Activated CD4-positive, alpha-beta T cell treated with anti-CD3 and anti-CD28 coated beads for 1 hour (primary cell): Measurements from ENCODE around the gene MGAT3.
"Not testable (repeated sequence)": the region's sequence is repeated elsewhere in the genome, so short reads cannot be mapped to it uniquely, and the experiment has no call there.

Experiments
- DNase-seq: peaks from one replicate; pipeline ENCODE4 v3.0.0-alpha.2; 2020

MGAT3 gene, protein sequence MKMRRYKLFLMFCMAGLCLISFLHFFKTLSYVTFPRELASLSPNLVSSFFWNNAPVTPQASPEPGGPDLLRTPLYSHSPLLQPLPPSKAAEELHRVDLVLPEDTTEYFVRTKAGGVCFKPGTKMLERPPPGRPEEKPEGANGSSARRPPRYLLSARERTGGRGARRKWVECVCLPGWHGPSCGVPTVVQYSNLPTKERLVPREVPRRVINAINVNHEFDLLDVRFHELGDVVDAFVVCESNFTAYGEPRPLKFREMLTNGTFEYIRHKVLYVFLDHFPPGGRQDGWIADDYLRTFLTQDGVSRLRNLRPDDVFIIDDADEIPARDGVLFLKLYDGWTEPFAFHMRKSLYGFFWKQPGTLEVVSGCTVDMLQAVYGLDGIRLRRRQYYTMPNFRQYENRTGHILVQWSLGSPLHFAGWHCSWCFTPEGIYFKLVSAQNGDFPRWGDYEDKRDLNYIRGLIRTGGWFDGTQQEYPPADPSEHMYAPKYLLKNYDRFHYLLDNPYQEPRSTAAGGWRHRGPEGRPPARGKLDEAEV

DNA sequence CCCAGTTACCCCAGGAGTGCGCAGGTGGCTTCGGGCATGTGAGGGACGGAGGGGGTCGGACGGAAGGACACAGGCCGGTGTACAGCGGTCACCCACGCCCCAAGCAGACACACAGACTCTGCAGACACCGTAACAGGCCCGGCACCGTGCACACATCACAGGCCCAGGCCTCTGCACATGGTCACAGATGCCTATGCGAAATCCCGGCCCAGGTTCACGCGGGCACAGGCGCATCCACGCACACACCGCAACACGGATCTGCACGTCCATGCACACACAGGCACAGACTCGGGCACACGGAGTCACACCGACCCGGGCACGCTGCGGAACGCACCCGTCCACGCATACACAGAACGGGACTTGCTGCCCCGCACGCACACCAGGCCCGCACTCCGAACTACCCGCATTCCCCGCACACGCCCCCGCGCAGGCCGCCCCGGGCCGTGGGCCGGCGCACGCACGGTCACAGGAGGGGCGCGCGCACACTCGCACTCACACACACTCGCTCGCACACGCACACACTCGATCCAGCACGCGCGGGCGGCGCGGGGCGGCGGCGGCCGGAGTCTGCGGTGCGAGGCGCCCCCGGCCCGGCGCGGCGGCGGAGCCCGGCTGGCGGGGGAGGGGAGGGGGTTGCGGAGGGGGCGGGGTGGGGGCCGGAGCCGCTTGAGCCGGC, at the start of gene MGAT3:
TSS of gene MGAT3 (plus strand) at position 491 of the 676 bp plus-strand sequence. CDS start 30,336 bp downstream, outside the sequence.
- DNase-seq: no peak

DNA sequence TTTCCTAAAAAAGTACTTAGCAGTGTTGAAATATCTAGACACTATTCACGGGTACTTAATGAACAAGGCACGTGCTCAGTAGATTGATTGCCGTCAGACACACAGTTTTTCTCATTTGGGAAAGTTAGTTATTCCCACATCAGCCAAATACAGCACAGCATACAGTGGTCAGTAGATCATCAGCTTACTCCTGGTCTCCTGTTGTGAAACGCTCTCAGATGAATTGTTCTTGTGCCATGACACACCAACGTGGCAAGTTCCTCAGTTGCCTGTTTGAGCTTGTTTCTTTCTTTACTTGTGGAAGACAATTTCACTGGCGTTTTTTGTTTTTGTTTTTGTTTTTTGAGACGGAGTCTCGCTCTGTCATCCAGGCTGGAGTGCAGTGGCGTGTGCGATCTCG, 48.6 kb upstream of the MGAT3 start:
- no peak for DNase-seq

DNA sequence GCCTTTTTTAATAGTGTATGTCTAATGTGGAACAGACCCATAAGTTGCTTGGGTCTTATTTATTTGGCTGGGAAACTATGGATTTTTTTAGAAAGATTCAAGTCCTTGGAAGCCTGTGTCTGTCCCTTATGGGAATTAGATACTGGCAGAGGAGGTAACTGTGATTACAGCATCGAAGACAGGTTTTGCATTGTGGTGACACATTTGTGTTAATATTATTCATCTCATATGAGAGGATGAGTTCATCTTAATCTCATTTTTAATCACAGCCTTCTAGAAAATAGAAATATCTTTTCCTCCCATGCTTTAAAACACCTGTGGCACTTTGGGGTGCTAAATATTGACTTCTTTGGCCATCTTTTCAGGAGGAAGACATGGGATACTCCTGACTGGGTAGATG, 48.0 kb upstream of the MGAT3 start:
- DNase-seq: no peak

DNA sequence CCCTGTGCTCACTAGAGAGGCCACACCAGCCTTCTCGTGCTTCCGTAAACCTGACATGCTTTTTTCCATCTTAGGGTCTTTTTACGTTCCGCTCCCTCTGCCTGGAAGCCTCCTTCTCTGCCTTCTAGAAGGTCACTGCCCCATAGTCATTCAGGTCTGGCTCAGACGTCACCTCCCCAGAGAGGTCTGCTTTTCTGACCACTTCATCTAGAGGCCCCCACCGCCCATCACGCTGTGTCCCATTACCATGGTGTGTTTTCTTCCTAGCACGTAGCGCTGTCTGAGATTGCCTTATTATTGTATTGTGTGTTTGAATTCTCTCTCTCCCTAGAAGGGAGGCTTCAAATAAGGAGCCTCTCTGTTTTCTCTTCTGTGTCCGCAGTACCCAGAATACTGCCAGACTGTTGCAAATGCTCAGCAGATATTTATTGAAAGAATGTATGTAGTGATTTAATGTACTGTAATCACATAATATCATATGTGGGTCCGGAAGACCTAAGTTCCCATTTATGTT, 47.2 kb upstream of the MGAT3 start:
- DNase-seq: no peak

DNA sequence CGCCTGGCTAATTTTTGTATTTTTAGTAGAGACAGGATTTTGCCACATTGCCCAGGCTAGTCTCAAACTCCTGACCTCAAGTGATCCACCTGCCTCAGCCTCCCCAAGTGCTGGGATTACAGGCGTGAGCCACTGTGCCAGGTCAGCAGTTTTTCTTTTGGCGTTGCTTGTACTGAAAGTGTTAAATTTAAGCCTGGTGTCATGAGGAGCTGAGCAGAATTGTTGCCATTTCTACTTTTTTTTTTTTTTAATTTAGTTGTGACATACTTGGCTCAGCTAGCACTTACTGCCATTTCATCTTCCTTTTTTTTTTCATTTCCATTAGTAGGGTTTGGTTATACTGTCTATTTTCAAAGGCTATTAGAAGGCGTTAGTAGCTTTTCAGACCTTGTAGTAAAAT, 46.5 kb upstream of the MGAT3 start:
- DNase-seq: no peak

DNA sequence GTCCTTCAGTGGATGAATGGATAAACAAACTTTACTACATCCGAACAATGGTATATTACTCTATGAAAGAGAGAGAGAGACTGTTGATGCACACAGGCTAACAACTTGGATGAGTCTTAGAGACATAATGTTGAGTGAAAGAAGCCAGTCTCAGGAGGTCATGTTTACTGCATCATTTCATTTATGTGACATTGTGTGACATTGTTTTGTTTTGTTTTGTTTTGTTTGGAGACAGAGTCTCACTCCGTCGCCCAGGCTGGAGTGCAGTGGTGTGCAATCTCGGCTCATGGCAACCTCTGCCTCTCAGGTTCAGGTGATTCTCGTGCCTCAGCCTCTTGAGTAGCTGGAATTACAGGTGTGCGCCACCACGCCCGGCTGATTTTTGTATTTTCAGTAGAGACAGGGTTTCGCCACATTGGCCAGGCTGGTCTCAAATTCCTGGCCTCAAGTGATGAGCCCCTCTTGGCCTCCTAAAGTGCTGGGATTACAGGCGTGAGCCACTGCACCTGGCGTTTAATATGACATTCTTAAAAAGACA, 44.9 kb upstream of the MGAT3 start:
- DNase-seq: not testable (repeated sequence)

DNA sequence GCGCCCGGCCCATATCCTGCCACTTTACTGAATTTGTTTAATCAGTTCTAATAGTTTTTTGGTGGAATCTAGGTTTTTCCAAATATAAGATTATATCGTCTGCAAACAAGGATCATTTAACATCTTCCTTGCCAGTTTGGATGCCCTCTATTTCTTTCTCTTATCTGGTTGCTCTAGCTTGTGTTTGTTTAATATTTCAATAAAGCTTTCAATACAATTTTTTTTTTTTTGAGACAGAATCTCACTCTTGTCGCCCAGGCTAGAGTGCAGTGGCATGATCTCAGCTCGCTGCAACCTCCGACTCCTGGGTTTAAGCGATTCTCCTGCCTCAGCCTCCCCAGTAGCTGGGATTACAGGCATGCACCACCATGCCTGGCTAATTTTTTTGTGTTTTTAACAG, 43.6 kb upstream of the MGAT3 start:
- not testable (repeated sequence) for DNase-seq

DNA sequence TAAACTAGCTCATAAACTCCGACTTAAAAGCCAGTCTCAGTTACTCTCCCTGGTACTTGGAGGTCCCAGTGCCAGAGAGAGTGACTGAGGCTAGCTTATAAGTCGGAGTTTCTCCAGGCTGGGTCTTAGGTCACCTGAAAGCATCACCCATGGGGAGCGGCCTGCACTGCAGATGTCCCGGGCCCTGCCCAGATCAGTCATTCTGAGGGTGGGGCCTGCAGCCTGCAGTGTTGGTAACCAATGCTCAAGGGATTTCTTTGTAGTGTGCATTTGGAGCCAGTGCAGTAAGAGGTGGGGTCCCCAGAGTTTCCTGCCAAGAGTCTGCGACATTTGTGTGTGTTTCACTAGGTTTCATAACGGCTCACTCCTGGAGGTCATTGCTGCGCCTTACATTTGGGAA, 42.4 kb upstream of the MGAT3 start:
- no peak for DNase-seq

DNA sequence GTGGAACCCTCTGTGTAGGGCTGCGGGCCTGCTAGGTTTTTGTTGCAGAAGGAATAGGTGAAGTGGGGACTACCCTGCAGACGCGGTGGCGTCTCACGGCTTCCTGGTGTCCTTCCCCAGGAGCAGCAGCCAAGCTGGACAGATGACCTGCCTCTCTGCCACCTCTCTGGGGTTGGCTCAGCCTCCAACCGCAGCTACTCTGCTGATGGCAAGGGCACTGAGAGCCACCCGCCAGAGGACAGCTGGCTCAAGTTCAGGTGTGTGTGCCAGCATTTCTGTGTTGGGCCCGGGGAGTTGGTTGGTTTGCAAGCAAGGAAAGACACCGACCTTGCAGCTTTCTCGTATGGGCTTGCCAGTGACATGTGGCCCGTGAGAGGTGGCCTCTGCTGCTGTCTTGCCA, 41.9 kb upstream of the MGAT3 start:
- no peak for DNase-seq

DNA sequence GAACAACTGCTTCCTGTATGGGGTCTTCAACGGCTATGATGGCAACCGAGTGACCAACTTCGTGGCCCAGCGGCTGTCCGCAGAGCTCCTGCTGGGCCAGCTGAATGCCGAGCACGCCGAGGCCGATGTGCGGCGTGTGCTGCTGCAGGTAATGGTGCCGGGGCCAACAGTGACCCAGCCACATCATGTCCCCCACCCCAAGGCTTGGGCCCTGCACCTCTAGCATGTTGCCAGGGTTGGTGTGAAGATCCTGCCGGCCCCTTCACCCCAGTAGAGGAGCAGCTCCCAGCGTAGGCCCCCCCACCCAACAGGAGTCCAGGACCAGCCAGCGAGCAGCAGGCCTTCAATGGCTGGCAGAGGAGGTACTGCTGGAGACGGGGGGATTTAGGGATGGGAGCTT, 41.3 kb upstream of the MGAT3 start:
- no peak for DNase-seq

DNA sequence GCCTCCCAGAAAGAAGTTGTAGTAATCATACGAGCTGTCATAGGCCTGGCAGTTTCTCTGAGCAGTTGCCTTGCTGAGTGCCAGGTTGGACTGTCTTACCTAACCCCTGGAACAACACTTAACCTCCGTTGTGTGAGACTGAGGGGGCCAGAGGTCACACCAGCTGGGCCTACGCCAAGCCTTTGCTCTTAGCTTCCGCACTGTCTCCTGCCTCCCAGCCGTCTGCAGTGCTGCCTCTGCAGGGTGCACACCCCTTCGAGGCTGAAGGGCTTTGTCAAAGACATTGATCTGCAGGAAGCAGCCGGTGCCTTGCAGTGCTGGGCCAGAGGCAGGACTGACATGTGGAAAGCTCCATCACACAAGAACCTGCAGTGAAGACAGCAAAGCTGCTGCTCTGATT, 40.5 kb upstream of the MGAT3 start:
- DNase-seq: no peak

DNA sequence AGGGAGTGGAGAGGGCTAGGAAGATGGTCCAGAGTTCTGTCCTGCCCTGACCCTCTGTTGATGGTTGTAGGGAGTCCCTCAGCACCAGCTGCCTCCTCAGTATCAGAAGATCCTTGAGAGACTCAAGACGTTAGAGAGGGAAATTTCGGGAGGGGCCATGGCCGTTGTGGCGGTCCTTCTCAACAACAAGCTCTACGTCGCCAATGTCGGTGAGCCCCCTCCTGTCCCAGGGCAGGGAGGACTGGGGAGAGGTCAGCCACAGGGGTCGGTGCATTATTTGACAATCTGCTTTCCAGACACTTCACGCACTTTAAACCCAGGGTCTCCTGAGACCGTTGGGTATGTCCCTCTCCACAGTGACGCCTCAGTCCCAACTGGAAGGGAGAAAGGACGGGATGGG, 39.2 kb upstream of the MGAT3 start:
- DNase-seq: no peak

DNA sequence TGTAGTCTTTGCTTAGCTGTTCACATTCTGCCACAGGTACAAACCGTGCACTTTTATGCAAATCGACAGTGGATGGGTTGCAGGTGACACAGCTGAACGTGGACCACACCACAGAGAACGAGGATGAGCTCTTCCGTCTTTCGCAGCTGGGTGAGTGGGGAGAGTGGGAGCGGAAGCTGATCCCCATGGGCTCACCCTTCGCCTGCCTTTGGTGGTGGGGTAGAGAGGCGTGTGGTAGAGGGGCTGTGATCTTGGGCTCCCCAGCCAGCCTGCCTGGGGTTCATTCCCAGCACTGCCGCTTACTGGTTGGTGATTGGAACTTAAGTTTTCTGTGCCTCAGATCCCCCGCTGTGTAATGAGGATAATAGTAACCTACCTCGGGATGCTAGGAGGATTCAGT, 38.1 kb upstream of the MGAT3 start:
- no peak for DNase-seq

DNA sequence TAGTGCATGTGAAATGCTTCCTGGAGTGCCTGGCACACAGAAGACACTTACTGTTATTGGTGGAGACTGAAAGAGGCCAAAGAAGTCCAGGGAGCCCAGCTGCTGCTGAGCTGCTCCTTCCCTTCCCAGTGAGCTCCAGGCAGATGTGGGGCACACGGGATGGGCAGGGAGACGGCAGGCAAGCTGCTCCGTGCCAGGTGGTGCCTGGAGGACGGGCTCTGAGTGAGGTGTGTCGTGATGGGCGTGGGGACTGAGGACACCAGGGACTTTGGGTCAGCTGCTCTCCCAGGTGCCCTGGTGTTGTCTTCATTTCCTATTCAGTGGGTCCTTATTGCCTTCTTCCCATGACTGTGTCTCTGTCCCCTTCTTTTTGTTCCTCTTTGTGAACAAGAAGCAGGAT, 37.7 kb upstream of the MGAT3 start:
- no peak for DNase-seq

DNA sequence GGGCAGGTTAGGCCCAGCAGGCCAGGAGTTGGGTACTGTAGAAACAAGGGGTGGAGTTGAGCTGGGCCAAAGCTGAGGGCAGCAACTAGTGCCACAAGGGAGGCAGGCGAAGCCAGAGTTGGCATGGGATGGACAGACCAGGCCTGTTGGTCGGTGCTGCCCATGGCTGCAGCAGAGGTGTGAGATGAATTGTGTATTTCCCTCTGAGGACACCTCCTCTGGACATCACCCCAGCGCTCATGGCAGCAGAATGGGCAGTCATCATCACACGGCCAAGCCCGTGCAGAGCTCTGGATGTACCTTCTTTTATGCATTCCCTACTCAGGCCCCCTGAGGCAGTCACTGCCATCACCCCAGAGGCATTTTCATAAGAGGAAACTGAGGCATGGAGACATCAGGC, 36.9 kb upstream of the MGAT3 start:
- DNase-seq: no peak

DNA sequence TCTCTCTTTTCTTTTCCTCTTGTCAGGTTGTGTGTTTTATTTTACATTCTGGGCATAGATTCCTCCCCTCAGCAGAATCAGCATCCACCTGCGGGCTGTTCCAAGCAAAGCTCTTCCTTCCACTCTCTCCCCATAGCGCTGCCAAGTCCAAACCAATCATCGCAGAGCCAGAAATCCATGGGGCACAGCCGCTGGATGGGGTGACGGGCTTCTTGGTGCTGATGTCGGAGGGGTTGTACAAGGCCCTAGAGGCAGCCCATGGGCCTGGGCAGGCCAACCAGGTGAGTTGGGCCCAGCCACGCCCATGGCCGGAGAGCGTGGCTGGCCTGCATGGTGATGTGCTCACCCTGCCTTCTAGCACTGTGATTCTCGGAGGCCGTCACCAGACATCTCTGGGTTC, 35.1 kb upstream of the MGAT3 start:
- no peak for DNase-seq

DNA sequence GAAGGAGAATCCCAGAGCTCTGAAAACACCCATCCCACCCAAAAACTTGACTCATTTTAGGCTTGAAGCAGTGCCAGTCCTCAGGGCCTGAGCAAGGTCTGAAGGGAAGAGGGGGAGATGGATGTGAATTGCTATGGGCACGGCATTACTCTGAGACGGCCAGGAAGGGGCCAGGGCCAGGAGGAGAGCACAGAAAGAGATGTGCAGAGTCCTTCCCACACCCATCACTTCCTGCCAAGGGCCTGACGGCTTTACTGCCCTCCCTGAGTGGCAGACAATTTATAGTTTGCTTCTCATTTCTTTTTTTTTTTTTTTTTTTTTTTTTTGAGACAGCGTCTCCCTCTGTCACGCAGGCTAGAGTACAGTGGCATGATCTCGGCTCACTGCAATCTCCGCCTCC, 34.7 kb upstream of the MGAT3 start:
- no peak for DNase-seq

DNA sequence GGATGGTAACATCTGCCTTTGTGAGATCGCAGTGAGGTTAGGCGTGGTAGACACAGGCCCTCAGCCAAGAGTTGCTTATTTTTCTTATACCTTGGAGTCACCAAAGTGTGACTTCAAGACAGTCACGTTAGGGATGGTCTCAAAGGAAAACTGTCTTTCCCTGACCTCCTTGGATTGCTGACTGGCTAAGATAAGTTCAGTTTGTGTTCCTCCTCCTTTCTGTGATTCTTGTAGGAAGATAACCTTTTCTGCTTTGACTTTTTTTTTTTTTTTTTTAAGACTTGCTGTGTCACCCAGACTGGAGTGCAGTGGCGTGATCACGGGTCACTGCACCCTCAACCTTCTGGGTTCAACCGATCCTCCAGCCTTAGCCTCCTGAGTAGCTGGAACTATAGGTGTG, 34.1 kb upstream of the MGAT3 start:
- DNase-seq: no peak

DNA sequence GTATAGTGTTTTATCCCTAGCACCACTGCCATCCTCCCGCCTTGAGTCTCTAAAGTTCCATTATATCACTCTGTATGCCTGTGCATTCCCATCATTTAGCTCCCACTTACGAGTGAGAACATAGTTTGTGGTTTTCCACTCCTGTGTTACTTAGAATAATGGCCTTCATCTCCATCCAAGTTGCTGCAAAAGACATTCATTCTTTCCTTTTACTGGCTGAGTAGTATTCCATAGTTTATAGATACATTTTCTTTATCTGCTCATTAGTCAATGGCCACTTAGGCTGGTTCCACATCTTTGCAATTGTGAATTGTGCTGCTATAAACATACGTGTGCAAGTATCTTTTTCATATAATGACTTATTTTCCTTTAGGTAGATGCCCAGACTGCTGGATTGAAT, 32.8 kb upstream of the MGAT3 start:
- DNase-seq: no peak

DNA sequence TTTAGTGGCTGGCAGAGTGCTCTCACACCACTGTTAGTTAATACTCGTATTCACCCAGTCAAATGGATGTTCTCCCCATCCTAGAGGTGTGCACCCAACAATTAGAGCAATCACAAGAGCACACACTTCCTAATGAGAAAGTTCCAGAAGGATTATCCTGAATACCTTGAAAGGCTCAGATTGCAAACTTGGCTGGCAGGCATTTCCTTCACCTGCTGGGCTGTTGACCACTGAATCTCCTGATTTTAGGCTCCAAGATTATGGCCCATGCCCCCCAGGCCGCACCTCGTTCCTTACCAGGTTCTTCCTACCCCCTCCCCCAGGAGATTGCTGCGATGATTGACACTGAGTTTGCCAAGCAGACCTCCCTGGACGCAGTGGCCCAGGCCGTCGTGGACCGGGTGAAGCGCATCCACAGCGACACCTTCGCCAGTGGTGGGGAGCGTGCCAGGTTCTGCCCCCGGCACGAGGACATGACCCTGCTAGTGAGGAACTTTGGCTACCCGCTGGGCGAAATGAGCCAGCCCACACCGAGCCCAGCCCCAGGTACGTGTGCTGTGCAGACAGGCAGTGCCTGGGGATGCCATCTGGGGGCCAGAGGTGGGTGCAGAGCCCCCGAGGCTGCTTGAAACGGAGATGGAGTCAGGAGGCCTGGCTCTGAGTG, 30.3 kb upstream of the MGAT3 start:
- no peak for DNase-seq

DNA sequence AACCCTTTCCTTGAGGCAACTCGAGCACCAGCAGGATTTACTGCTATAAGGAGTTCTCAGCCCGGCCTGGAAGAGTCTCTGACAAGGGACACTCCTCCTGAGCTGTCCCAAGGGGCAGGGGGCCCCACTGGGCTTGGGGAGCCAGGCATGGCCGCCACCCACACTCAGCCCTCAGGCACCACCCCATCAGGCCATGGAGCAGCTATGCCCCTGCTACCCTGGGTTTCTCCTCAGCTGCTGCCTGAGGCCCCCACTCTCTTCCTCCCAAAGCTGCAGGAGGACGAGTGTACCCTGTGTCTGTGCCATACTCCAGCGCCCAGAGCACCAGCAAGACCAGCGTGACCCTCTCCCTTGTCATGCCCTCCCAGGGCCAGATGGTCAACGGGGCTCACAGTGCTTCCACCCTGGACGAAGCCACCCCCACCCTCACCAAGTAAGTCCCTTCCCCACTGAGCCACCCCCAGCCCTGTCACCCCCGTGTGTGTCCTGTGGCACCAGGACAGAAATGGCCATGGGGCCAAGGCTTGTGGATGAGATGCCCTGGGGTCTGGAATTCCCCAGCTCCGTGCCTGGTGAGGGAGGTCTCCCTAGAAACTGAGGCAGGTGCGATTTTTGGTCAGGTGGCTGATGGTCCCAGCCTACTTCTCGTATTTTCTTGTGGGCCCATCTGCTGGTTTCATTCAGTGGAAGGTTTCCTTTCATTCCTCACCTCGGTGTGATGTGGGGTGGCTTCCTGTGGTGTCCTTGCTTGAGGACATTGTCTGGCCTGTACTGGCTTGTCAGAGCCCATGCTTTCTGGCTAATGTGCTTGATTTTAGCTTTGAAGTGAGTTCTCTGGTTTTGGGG, 28.8 kb upstream of the MGAT3 start:
- no peak for DNase-seq

DNA sequence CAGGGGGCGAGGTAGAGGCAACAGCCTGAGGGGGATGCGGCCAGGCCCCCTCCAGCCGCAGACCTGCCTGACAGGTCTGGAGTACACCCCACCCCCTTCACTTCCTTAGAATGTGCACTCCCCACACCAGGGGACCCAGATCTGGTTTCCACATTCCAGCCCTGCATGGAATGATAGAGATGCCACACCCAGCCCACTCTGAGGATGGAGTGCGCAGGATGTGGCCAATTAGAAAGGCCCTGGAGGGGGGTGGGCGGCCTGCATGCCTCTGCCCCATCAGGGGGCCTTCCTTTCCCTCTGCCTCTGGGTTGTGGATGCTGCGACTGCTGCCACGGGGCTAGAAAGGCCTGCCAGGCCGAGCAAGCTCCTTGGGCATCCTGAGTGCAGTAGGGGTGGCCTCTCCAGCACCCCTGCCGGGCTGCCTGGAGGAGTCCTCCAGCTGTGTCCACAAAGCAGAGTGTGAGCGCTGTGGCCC, 28.2 kb upstream of the MGAT3 start:
- no peak for DNase-seq
